Smooth muscle cell (in vitro differentiated cells): ENCODE results near the gene GLO1. TPM values are rescaled to one million over a fixed set of nuclear protein-coding genes. Genes with fewer than 3 reads are reported as not detected.

Experiments used
- DNase-seq: peaks from one replicate; lab custom pipeline; 2025; ENCODE audit not compliant: unreplicated experiment; lab: John Stamatoyannopoulos, UW
- H2AFZ ChIP-seq: fragments of 200-600 bp; sonication (generic); 2 replicates; pipeline ENCODE4 v1.6.0; 2016; ENCODE audit warnings: antibody characterized with exemption, low read depth, mild to moderate bottlenecking
- H3F3A ChIP-seq: fragments of 200-600 bp; sonication (generic); 2 replicates; pipeline ENCODE4 v1.6.0; 2017; ENCODE audit warnings: antibody characterized with exemption, low read depth
- H3K27ac ChIP-seq: fragments of 200-600 bp; sonication (generic); 2 replicates; pipeline ENCODE4 v1.5.1; 2016; ENCODE audit warnings: low read depth, mild to moderate bottlenecking
- H3K27me3 ChIP-seq: fragments of 200-600 bp; sonication (generic); 2 replicates; pipeline ENCODE4 v1.6.1; 2016; ENCODE audit warnings: low read depth, mild to moderate bottlenecking
- H3K36me3 ChIP-seq: fragments of 200-600 bp; sonication (generic); 2 replicates; pipeline ENCODE4 v1.5.1; 2016; ENCODE audit warnings: low read depth
- H3K4me1 ChIP-seq: fragments of 200-600 bp; sonication (generic); 2 replicates; pipeline ENCODE4 v1.5.1; 2016; ENCODE audit warnings: low read depth
- H3K4me2 ChIP-seq: fragments of 200-600 bp; sonication (generic); 2 replicates; pipeline ENCODE4 v1.6.0; 2016; ENCODE audit warnings: mild to moderate bottlenecking
- H3K4me3 ChIP-seq: fragments of 200-600 bp; sonication (generic); 2 replicates; pipeline ENCODE4 v1.5.1; 2016; ENCODE audit warnings: mild to moderate bottlenecking
- H3K79me2 ChIP-seq: fragments of 200-600 bp; sonication (generic); 2 replicates; pipeline ENCODE4 v1.6.0; 2016; ENCODE audit warnings: low read depth, mild to moderate bottlenecking
- H3K9ac ChIP-seq: fragments of 200-600 bp; sonication (generic); 2 replicates; pipeline ENCODE4 v1.6.0; 2016; ENCODE audit warnings: low read depth
- H3K9me3 ChIP-seq: fragments of 200-600 bp; sonication (generic); replicated peaks from 2 replicates; pipeline ENCODE4 v1.5.1; 2016; ENCODE audit warnings: low read depth
- H4K20me1 ChIP-seq: fragments of 200-600 bp; sonication (generic); 2 replicates; pipeline ENCODE4 v1.6.0; 2016; ENCODE audit warnings: low read depth
- CTCF ChIP-seq: fragments of 200-600 bp; sonication (generic); IDR thresholded peaks from 2 replicates; pipeline ENCODE4 v1.5.1; 2017; ENCODE audit warnings: borderline replicate concordance, mild to moderate bottlenecking, antibody characterized with exemption; ENCODE audit not compliant: insufficient read depth, poor library complexity, severe bottlenecking
- WGBS: methylation state at CpG from one replicate; pipeline ENCODE4 v1.1.7; 2016; ENCODE audit warnings: low lambda C conversion rate; 5-methylcytosine and 5-hydroxymethylcytosine counted together
- polyA plus RNA-seq: library from polyadenylated mRNA; unstranded; fragments of >200 nt; fragmentation: Nextera tagmentation; extraction: Ambion mirVana; gene quantifications from 2 replicates; pipeline ENCODE4 v1.2.1, GENCODE V29; 2016
- total RNA-seq: library from RNA; depleted of rRNA; stranded (reverse); fragments of >200 nt; gene quantifications from 2 replicates; pipeline ENCODE4 v1.2.3, GENCODE V29; 2014

GLO1 gene
- total and polyA plus RNA-seq, 2 experiments from 2014 or later: 147 to 204 TPM

GRCh38 chr6:38646166-38646878, 56.6 kb downstream of the GLO1 start:
- Histone ChIP-seq H3K4me2 (no peak overlapping the region), H3K4me3 (no peak overlapping the region), H3K36me3 (no peaks in the 10 kb centered on the region), H3F3A (no peaks in the 10 kb centered on the region), H2AFZ (no peak overlapping the region), H3K4me1 (no peaks in the 10 kb centered on the region), H3K27ac (no peak overlapping the region), H3K9me3 (no peaks in the 10 kb centered on the region), H4K20me1 (no peaks in the 10 kb centered on the region), H3K27me3 (no peaks in the 10 kb centered on the region), H3K79me2 (no peaks in the 10 kb centered on the region), H3K9ac (no peak overlapping the region)
- WGBS: 79% methylated on average over 3 of the region's 3 CpGs
- DNase-seq: no peak
- TF ChIP-seq CTCF: no peak

- Histone ChIP-seq H3K4me3 (no peak overlapping the region), H3K27ac (no peak overlapping the region), H4K20me1 (no peaks in the 10 kb centered on the region), H3K4me1 (peaks cover 6% of the 10 kb centered on the region), H3K9ac (no peak overlapping the region), H3K27me3 (no peaks in the 10 kb centered on the region), H3K79me2 (no peaks in the 10 kb centered on the region), H3K36me3 (no peaks in the 10 kb centered on the region), H2AFZ (no peak overlapping the region), H3F3A (no peaks in the 10 kb centered on the region), H3K4me2 (no peak overlapping the region), H3K9me3 (no peaks in the 10 kb centered on the region)
- no peak for DNase-seq
- TF ChIP-seq CTCF: no peak
- 91% methylated on average over 1 of the region's 1 CpG for WGBS
Measured at GRCh38 chr6:38644951-38645350, 58.0 kb downstream of the GLO1 start.

- H3K9ac ChIP-seq: peak overlapping the region; percentile 97
- peak overlapping the region; percentile 99 for H2AFZ ChIP-seq
- H3K9me3 ChIP-seq: no peaks in the 10 kb centered on the region
- no peaks in the 10 kb centered on the region for H3F3A ChIP-seq
- H3K4me2 ChIP-seq: peak overlapping the region; percentile 82
- peak overlapping the region; percentile 68 for H3K4me3 ChIP-seq
- H3K79me2 ChIP-seq: peaks cover 14% of the 10 kb centered on the region
- 25% methylated on average over 32 of the region's 32 CpGs for WGBS
- H3K36me3 ChIP-seq: no peaks in the 10 kb centered on the region
- H3K27me3 ChIP-seq: no peaks in the 10 kb centered on the region
- TF ChIP-seq CTCF: no peak
- H4K20me1 ChIP-seq: no peaks in the 10 kb centered on the region
- peak overlapping the region; percentile 84 for H3K27ac ChIP-seq
- no peak for DNase-seq
- H3K4me1 ChIP-seq: peaks cover 17% of the 10 kb centered on the region
Measured at GRCh38 chr6:38640216-38640909, 62.6 kb downstream of the GLO1 start.
